Activated CD4-positive, alpha-beta T cell treated with anti-CD3 and anti-CD28 coated beads, Interleukin-2, amount 50 U/mL, for 16 hours (primary cell): ENCODE measurements around the gene HELT.
"Not testable (repeated sequence)": the region's sequence is repeated elsewhere in the genome, so short reads cannot be mapped to it uniquely, and the experiment has no call there.

Experiments used
- DNase-seq: peaks from one replicate; pipeline ENCODE4 v3.0.0-alpha.2; 2020

The HELT gene

GRCh38 chr4:185039508-185040273 is 21.4 kb downstream of the HELT start:
- DNase-seq: peak; percentile 65

DNA sequence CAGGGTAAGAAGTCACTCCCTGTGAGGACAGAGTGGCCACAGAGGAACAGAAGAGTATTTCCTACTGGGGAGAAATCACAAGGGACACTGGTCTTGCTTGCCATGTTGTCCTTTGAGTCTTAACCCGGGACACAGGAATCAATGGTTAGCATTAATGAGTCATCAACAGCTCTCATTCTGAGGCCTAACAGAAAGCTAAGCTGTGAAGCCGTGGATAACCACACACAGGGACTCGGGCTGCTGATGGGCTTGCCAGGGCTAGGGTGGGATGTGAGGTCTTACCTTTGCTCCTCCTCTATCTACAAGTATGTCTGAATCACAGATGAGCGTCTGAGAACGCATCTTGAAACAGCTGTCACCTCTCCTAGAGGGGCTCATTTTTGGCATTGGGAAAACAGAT is 22.2 kb downstream of the HELT start:
- DNase-seq: peak; percentile 13

DNA sequence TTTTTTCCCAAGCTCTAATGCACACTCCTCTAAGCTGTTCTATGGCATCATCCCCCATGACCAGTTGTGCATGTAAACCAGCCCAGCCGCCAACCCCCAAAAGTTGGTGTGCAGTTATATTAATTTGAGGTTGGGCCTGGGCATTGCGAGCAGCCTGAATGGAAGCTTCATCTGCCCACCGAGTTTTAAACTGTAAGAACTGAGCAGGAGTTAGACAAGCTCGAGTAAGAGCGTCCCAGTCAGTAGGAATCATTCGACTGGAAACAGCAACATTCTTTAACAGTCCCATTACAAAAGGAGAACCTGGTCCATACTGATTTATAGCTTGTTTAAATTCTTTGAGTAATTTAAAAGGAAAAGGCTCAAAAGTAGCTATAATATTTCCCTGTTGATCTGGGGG is 32.0 kb downstream of the HELT start:
- not testable (repeated sequence) for DNase-seq

DNA sequence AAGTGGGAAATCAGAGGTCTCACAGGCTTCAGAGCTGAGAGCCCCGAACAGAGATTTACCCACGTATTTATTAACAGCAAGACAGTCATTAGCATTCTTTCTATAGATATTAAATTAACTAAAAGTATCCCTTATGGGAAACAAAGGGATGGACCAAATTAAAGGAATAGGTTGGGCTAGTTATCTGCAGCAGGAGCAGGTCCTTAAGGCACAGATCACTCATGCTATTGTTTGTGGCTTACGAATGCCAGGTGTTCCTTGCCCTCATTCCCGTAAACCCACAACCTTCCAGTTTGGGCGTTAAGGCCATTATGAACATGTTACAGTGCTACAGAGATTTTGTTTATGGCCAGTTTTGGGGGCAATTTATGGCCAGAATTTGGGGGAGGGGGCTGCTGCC is 33.0 kb downstream of the HELT start:
- not testable (repeated sequence) for DNase-seq

- no peak for DNase-seq
Measured at GRCh38 chr4:185053746-185054145, 35.5 kb downstream of the HELT start.

DNA sequence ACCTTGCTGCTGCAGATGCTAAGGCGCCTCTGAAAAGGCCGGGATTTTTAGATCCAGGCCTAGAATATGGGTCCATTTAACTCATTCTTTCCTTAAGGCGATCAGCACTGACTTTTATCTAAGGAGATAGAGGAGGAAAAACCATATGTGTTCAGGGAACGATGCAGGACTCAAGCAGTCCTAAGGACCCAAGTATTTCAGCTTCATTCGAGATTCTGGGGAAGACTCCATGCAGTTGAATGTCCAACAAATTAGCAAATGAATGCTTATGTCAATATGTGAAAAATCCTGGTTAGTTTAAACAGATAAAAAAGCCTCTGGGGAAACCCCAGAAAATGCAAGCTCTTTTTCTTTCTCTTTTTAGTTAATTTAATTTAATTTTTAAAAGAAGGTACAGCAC is 36.0 kb downstream of the HELT start:
- DNase-seq: no peak

DNA sequence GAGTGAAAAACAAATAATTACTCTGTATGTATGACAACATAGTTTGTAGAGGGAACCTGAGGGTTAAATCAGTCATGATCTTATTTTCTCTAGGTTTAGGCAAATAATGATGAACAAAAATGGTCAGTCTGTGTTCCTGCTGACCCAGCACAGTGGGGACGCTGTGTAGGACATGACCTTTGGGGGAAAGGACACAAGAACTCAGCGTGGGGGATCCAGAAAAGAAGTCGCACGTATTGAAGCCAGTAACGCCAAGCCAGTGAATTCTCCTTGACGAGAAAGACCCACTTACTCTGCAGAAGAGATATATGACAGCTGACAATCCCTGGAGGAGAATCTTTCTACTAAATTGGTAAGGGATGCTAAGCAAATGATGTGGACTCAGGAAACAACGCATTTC is 36.6 kb downstream of the HELT start:
- no peak for DNase-seq

- DNase-seq: no peak
Measured at GRCh38 chr4:185061610-185062009, 43.3 kb downstream of the HELT start.

DNA sequence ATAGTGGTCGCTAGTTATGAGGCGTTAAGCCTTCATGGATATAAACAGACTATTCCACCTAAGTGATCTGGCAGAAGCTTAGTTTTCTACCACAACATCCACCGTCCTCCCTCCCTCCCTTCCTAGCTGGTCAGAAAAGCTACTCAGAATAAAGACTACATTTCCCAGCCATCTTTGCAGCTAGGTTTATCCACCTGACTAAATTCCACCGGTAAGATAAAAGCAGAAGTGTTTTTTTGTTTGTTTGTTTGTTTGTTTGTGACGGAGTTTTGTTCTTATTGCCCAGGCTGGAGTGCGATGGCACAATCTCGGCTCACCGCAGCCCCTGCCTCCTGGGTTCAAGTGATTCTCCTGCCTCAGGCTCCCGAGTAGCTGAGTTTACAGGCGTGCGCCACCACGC is 44.3 kb downstream of the HELT start:
- DNase-seq: no peak

GRCh38 chr4:185066179-185066578 is 47.9 kb downstream of the HELT start:
- DNase-seq: no peak

DNA sequence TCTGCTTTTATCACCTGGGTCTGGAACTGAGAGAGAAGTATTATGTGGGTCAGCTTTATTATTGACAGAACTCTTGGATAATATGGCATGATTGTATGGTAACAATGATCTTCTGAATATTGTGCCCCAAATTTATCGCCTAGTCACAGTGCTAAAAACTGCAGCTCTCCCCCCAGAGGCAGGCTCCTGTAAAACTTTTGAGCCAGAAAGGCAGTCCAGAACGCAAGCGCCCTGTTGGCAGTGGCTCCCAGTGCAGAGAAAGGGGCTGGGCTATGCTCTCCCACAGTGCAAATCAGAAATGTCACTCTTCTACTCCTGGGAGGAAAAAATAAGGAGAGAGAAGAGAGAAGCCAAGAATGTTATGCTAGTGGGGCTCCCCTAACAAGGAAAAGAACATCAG is 50.5 kb downstream of the HELT start:
- no peak for DNase-seq
